Coronary artery (tissue), 2 donors: ENCODE data around the gene CCDC201.
"Not testable (repeated sequence)": the region's sequence is repeated elsewhere in the genome, so short reads cannot be mapped to it uniquely, and the experiment has no call there.

ENCODE experiments used
- DNase-seq: peaks from one replicate; pipeline ENCODE4 v3.0.0-alpha.2; 2017; ENCODE audit warnings: low spot score
- H3K27ac ChIP-seq, 2 donors: fragments of 200-600 bp; sonication (generic); one replicate each; pipeline ENCODE4 v1.5.1; 2016 to 2019
- H3K4me3 ChIP-seq: fragments of 200-600 bp; sonication (generic); 2 replicates; pipeline ENCODE4 v1.5.1; 2016; ENCODE audit warnings: mild to moderate bottlenecking, moderate library complexity
- TF ChIP-seq, protein P1 (sequence below): fragments of 200-600 bp; sonication (generic); IDR thresholded peaks from one replicate; pipeline ENCODE4 v1.5.1; 2019; ENCODE audit warnings: antibody characterized with exemption

The CCDC201 gene

DNA sequence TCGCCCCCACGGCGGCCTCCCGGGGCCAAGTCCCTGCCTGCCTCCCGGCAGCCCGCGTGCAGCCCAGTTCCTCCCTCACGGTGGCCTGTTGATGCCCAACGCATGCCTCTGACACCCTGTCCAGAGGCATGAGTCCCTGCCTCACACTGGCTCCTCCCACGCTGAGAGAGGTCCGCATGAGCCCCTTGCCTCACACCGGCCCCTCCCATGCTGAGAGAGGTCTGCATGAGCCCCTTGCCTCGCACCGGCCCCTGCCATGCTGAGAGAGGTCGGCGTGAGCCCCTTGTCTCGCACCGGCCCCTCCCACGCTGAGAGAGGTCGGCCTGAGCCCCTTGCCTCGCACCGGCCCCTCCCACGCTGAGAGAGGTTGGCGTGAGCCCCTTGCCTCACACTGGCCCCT lies 59.9 kb downstream of the CCDC201 start:
- DNase-seq: no peak
- H3K27ac ChIP-seq: no peak overlapping the region
- TF ChIP-seq, protein P1, sequence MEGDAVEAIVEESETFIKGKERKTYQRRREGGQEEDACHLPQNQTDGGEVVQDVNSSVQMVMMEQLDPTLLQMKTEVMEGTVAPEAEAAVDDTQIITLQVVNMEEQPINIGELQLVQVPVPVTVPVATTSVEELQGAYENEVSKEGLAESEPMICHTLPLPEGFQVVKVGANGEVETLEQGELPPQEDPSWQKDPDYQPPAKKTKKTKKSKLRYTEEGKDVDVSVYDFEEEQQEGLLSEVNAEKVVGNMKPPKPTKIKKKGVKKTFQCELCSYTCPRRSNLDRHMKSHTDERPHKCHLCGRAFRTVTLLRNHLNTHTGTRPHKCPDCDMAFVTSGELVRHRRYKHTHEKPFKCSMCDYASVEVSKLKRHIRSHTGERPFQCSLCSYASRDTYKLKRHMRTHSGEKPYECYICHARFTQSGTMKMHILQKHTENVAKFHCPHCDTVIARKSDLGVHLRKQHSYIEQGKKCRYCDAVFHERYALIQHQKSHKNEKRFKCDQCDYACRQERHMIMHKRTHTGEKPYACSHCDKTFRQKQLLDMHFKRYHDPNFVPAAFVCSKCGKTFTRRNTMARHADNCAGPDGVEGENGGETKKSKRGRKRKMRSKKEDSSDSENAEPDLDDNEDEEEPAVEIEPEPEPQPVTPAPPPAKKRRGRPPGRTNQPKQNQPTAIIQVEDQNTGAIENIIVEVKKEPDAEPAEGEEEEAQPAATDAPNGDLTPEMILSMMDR: no peak
- H3K4me3 ChIP-seq: no peak overlapping the region

DNA sequence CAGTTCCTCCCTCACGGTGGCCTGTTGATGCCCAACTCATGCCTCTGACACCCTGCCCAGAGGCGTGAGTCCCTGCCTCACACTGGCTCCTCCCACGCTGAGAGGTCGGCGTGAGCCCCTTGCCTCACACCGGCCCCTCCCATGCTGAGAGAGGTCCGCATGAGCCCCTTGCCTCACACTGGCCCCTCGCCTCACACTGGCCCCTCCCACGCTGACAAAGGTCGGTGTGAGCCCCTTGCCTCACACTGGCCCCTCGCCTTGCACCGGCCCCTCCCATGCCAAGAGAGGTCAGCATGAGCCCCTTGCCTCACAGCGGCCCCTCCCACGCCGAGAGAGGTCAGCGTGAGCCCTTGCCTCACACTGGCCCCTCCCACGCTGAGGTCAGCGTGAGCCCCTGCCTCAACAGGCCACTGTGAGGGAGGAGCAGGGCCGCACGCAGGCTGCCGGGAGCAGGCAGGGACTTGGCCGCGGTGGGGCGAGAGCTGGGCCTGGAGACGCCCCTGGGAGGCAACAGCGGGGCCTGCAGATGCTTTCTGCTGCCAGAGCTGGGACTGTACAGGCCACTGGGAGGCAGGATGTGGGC lies 61.1 kb downstream of the CCDC201 start:
- H3K4me3 ChIP-seq, DNase-seq, H3K27ac ChIP-seq: not testable (repeated sequence)

DNA sequence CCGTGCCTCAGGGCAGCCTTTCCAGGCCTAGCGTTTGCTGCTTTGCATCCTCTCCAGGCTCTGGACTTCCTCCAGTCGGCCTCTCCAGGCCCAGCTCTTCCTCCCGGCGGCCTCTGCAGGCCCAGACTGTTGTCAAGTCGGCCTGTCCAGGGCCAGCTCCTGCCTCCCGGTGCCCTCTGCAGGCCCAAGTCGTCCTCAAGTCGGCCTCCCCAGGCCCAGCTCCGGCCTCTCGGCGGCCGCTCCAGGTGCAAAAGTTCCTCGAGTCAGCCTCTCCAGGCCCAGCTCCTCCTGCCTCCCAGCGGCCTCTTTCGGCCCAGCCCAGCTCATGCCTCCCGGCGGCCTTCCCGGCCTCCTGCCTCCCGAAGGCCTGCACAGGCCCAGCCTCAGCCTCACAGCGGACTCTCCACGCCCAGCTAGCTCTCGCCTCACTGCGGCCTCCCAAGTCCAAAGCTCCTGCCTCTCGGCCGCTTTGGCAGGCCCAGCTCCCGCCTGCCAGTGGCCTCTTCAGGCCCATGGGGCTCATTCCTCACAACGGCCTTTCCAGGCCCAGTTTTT lies 62.4 kb downstream of the CCDC201 start:
- not testable (repeated sequence) for H3K27ac ChIP-seq, H3K4me3 ChIP-seq, DNase-seq
